Islet of Langerhans (tissue), 1 donor: ENCODE data around the gene PRR23E.

Source experiments
- FAIRE-seq: peaks from one replicate; lab custom pipeline; 2011; peaks lifted over from hg19 to GRCh38; lab: Jason Lieb, UNC

The PRR23E gene

GRCh38 chr3:127209840-127210653 lies 17.1 kb downstream of the PRR23E start:
- FAIRE-seq: no peak

- FAIRE-seq: no peak
Measured at GRCh38 chr3:127210654-127210943, 17.7 kb downstream of the PRR23E start.

- no peak for FAIRE-seq
Measured at GRCh38 chr3:127211118-127212060, 18.5 kb downstream of the PRR23E start.

GRCh38 chr3:127212231-127212630 lies 19.3 kb downstream of the PRR23E start:
- no peak for FAIRE-seq

GRCh38 chr3:127212711-127213110 lies 19.8 kb downstream of the PRR23E start:
- FAIRE-seq: no peak

GRCh38 chr3:127213381-127213918 lies 20.5 kb downstream of the PRR23E start:
- FAIRE-seq: no peak

- FAIRE-seq: no peak
Measured at GRCh38 chr3:127214975-127215374, 22.0 kb downstream of the PRR23E start.

- FAIRE-seq: no peak
Measured at GRCh38 chr3:127215714-127216414, 22.9 kb downstream of the PRR23E start.

GRCh38 chr3:127216415-127217261 lies 23.7 kb downstream of the PRR23E start:
- no peak for FAIRE-seq

- FAIRE-seq: no peak
Measured at GRCh38 chr3:127217596-127218453, 24.9 kb downstream of the PRR23E start.

- FAIRE-seq: no peak
Measured at GRCh38 chr3:127218454-127218922, 25.6 kb downstream of the PRR23E start.

GRCh38 chr3:127220497-127220896 lies 27.6 kb downstream of the PRR23E start:
- no peak for FAIRE-seq

- FAIRE-seq: no peak
Measured at GRCh38 chr3:127221037-127221436, 28.1 kb downstream of the PRR23E start.

GRCh38 chr3:127221446-127222035 lies 28.6 kb downstream of the PRR23E start:
- no peak for FAIRE-seq

GRCh38 chr3:127222163-127222562 lies 29.2 kb downstream of the PRR23E start:
- FAIRE-seq: no peak

- FAIRE-seq: no peak
Measured at GRCh38 chr3:127222664-127223063, 29.7 kb downstream of the PRR23E start.

- no peak for FAIRE-seq
Measured at GRCh38 chr3:127224118-127224517, 31.2 kb downstream of the PRR23E start.

- no peak for FAIRE-seq
Measured at GRCh38 chr3:127226457-127226856, 33.5 kb downstream of the PRR23E start.

- no peak for FAIRE-seq
Measured at GRCh38 chr3:127226946-127227842, 34.3 kb downstream of the PRR23E start.
